HG03439 (cell line): ENCODE measurements around the gene TTLL13.

ENCODE experiments used
- ATAC-seq: cut with Tn5 transposase; IDR thresholded peaks from one replicate; pipeline ENCODE4 v1.9.1; 2021; ENCODE audit warnings: mild to moderate bottlenecking, moderate library complexity; ENCODE audit not compliant: unreplicated experiment

TTLL13 gene

DNA sequence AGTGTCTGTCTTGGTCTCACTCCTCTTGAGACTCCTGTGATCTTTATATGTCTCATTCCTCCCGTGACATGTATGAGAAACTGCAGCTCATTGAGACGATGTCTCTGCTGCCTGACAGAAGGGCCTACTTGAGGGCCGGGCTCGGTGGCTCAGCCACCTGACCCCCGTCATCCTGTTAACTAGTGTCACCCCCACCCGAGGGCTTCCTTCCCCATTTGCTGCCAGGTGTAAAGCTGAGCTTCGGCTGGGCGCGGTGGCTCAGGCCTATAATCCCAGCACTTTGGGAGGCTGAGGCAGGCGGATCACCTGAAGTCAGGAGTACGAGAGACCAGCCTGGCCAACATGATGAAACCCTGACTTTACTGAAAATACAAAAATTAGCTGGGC is 35.5 kb upstream of the TTLL13 start:
- no peak for ATAC-seq

DNA sequence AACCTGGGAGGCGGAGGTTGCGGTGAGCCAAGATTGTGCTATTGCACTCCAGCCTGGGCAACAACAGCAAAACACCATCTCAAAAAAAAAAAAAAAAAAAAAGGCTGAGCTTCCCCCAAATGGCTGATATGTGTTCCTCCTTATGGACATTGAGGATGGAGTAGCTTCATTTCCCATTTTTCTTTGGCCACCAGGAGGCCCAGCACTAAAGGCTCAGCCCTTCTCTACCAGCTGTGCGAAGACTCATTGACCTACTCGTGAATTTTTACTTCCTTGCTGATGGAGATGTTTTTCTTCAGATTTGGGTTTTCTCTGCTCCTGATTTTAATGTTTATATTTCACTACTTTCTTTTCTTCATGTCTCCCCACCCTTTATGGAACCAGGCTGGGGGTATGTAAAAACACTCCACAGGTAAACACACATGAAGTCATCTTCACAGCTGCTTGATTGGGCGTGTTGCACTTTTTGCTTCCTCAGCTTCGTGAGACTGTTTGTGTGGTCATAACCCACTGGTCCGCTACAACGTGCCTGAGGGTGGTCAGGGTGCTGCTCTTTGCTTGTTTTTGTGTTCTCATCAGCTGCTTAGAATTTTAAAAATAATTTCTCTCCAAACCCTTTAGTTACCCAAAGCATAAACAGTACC is 34.7 kb upstream of the TTLL13 start:
- ATAC-seq = no peak

DNA sequence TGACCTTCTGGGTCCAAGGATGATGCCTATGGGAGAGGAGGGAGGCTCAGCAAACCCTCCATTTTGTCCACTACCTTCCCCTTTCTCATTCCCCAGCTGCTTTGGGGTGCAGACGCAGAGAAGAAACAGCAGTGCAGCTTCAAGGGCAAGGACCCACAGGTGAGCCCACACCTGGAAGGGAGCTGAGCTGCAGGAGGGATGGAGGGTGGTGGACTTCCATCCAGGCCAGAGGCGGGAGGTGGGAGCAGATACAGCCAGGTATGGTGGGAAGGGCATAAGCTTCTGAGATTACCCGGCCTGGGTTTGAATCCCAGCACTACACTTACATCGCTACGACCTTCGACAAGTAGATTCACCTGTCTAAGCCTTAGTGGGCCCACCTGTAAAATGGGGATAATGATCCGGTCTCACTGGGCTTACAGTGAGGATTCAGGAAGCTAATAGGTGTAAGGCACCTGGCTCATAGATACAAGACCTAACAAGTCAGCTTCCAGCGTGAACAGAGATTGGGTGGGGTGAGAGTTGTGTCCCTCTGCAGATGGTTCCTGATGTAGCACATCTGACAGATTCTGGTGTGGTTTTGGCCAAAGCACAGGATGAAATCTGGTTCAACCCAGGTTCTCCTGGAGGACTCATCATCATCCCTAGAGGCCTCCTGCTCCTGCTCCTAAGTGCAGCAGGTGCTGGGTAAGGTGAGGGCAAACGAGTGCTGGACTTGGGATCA is 31.5 kb upstream of the TTLL13 start:
- no peak for ATAC-seq

DNA sequence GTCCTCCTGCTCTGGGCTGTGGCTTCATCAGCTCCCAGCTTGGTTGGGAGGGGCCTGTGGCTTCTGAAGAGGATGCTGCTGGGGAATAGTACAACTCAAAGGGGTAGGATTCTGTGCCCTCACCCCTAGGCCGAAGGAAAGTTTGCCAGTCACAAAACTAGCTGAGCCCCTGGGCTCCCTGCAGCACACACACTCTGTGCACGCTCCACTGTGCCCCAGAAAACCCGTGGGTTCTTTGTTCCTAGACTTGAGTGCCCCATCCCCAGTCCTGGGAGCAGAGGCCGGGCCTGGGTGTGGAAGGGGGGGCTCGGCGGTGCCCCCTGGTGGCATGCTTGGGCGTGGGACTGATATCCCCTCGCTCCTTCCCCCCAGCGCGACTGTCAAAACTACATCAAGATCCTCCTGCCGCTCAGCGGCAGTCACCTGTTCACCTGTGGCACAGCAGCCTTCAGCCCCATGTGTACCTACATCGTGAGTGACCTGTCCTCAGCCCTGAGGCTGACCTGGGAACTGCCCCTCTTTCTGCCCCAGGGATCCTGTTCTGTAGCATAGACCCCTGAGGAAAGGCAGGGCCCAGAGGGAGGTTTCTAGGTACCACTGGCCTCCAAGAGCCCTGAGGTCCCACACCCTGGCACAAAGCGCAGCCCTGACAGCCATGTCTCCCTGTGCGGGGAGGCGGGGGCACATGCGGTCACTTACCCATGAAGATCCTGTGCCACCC is 29.8 kb upstream of the TTLL13 start:
- no peak for ATAC-seq

DNA sequence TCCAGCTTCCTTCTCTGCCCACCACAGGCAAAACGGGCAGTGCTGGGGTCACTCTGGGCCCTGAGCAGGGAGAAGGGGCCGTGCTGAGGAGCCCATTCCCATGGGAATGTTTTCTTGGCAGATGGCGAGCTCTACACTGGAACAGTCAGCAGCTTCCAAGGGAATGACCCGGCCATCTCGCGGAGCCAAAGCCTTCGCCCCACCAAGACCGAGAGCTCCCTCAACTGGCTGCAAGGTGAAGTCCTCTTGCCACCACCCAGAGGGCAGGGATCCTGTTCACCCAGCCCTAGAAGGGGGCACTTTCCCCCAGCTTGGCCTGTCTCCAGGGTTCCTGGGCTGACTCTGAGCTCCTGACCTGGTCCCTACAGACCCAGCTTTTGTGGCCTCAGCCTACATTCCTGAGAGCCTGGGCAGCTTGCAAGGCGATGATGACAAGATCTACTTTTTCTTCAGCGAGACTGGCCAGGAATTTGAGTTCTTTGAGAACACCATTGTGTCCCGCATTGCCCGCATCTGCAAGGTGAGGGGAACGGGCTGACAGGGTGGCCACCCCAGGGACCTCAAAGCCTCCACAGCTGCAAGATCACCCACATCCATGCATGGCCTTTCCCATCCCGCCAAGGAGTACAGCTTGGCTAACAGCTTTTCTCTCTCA is 28.0 kb upstream of the TTLL13 start:
- no peak for ATAC-seq

DNA sequence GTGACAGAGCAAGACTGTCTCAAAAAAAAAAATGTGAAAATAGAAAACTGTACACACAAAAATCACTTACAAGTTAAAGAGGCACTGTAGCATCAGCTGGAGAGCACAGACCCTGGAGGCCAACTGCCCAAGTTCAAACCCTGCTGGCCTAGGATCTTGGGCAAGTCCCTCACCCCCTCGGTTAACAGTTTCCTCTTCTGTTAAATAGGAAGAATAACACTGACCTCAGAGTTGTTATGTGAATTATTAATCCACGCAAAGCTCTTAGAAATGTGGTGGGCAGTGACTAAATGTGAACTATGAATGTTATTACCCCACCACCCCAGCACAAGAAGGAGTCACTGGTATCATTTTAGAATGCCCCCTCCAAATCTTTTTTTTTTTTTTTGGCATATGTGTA is 26.8 kb upstream of the TTLL13 start:
- no peak for ATAC-seq

DNA sequence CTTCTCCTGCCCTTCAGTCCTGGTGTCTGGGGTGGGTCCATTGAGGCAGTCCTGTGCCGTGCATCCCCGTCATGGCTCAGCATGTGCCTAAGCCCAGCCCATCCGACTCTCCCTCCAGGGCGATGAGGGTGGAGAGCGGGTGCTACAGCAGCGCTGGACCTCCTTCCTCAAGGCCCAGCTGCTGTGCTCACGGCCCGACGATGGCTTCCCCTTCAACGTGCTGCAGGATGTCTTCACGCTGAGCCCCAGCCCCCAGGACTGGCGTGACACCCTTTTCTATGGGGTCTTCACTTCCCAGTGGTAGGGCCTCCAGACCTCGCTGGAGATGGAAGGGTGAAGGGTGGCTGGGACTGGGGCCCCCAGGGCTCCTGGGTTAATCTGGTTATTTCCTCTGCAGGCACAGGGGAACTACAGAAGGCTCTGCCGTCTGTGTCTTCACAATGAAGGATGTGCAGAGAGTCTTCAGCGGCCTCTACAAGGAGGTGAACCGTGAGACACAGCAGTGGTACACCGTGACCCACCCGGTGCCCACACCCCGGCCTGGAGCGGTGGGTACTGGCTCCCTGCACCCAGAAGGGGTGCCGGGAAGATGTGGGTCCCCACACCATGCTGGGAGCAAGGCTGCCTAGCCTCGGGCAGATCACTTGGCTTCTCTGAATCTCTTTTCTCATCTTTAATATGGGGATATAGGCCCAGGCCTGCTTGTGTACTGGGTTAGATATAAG is 25.8 kb upstream of the TTLL13 start:
- no peak for ATAC-seq

DNA sequence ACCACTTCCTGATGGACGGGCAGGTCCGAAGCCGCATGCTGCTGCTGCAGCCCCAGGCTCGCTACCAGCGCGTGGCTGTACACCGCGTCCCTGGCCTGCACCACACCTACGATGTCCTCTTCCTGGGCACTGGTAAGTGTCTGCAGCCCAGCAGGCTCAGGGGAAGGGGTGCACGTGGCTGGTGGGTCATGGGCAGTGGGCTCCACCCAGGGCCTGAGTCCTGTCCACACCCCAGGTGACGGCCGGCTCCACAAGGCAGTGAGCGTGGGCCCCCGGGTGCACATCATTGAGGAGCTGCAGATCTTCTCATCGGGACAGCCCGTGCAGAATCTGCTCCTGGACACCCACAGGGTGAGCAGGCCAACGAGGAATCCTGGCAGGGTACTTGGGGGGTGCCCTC is 24.3 kb upstream of the TTLL13 start:
- ATAC-seq = no peak

DNA sequence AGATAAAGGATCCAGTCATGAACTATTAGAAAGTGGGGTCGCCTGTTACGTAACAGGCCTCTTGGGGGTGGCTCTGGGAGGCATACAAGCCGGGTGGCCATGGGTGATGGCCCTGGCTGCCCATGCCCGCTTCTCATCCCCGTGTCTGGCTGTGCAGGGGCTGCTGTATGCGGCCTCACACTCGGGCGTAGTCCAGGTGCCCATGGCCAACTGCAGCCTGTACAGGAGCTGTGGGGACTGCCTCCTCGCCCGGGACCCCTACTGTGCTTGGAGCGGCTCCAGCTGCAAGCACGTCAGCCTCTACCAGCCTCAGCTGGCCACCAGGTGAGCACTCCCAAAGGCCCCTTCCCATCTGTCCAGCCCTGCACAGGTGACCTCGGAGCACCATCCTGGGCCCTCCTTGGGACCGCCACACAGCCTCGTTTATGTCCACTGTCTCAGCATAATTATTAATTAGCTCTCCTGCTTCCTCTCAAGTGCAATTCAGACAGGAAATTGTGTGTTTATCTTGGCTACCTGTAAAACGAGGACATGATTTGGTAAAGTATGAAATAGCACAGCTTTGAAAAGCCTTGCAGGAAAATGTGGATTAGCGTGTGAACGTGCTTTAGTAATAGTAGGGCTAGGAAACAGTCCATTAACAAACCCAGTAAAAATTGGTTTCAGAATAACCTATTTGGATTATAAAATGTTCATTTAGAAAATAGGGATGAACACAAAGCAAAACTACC is 23.7 kb upstream of the TTLL13 start:
- no peak for ATAC-seq

DNA sequence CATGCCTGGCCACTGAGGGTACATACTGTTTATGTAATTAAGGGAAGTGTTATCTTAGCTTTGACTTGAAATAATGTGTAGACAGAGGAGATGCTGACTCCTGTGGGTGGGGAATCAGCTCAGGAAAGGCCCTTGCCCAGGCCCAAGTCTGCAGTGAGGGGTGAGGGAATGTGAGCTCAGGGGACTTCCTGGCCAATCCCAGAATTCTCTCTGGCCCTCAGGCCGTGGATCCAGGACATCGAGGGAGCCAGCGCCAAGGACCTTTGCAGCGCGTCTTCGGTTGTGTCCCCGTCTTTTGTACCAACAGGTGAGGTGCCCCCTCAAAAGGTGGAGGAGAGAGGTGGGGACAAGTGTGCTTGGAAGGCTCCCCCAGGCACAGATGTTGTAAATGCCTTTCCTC is 22.0 kb upstream of the TTLL13 start:
- ATAC-seq = no peak

DNA sequence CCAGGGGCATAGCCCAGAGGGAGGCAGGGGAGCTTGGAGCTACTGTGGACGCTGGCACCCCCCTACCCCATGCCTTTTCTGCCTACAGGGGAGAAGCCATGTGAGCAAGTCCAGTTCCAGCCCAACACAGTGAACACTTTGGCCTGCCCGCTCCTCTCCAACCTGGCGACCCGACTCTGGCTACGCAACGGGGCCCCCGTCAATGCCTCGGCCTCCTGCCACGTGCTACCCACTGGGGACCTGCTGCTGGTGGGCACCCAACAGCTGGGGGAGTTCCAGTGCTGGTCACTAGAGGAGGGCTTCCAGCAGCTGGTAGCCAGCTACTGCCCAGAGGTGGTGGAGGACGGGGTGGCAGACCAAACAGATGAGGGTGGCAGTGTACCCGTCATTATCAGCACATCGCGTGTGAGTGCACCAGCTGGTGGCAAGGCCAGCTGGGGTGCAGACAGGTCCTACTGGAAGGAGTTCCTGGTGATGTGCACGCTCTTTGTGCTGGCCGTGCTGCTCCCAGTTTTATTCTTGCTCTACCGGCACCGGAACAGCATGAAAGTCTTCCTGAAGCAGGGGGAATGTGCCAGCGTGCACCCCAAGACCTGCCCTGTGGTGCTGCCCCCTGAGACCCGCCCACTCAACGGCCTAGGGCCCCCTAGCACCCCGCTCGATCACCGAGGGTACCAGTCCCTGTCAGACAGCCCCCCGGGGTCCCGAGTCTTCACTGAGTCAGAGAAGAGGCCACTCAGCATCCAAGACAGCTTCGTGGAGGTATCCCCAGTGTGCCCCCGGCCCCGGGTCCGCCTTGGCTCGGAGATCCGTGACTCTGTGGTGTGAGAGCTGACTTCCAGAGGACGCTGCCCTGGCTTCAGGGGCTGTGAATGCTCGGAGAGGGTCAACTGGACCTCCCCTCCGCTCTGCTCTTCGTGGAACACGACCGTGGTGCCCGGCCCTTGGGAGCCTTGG is 21.3 kb upstream of the TTLL13 start:
- ATAC-seq = no peak

DNA sequence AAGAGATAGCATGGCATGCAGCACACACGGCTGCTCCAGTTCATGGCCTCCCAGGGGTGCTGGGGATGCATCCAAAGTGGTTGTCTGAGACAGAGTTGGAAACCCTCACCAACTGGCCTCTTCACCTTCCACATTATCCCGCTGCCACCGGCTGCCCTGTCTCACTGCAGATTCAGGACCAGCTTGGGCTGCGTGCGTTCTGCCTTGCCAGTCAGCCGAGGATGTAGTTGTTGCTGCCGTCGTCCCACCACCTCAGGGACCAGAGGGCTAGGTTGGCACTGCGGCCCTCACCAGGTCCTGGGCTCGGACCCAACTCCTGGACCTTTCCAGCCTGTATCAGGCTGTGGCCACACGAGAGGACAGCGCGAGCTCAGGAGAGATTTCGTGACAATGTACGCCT is 20.4 kb upstream of the TTLL13 start:
- no peak for ATAC-seq

DNA sequence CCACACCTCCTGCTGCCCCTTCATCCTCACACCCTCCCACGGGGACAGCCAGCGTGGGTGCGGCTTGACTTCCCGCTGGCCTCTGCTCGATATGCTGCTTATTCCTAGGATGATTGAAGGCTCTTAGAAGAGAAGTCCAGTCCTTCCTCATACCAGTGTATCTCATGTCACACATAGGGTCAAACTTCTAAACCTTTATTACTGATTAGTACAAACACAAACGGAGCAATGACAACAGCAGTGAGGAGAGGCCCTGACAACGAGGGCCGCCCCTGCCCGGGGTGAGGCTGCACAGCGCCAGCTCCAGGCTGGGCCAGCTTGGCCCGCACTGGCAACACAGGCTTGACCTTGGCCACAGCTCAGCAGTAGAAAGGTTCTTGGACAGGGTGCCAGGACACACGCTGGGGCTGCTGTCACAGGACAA is 19.3 kb upstream of the TTLL13 start:
- no peak for ATAC-seq

DNA sequence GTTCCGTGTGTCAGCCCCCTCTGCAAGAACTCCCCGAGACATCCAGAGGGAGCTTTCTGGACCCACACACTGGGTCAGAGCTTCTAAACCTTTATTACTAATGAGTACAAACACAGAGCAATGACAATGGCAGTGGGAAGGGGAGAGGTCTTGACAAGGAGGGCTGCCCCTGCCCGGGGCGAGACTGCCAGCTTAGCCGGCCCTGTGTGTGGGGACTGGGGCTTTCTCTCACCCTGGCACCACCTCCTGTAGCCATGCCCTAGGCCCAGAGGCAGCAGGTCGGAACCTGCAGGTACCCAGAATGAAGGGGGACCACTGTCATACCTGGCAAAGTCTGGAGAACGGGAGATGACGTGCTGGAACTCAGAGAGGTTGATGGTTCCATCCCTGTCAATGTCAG is 18.7 kb upstream of the TTLL13 start:
- no peak for ATAC-seq

DNA sequence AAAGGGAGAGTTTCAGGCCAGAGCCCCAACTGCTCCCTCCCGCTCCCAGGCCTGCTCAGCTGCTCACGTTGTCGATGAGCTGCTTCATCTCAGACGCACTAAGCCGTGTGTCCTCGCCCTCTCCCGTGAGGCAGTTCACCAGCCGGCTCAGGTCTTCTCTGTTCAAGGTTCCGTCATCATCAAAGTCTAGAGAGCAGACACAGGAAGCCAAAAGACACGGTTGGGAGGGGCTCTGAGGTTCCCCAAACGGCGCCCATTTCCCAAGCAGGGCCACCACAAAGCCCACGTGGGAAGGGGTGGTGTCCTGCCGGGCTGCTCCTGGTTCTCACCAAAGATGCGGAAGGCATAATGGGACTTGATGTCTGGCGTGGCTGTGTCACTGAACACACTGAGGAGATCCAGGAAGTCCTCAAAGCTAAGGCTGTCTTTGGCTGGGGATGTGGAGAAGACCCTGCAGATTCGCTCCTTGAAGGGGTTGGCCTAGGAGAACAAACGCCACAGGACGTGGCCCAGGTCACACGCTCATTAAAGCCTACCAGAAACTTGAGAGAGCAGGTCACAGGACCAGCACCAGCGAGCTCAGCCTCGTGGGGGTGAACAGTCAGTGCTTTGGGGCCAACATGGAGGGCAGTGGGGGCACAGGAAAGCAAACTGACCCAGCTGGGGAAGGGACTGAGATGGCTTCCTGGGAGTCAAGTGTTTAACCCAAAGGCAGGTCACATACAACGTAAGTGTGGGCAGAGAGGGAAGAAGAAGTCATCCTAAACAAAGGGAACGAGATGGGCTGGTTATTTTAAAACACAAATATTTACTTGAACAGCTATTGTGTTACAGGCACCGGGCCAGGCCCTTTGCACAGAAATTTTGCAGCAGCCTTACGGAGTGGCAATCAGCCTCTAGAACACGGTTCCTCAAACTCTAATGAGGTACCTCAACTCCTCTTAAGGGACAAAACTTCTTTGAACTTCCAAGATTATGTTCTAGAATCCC is 18.0 kb upstream of the TTLL13 start:
- no peak for ATAC-seq

DNA sequence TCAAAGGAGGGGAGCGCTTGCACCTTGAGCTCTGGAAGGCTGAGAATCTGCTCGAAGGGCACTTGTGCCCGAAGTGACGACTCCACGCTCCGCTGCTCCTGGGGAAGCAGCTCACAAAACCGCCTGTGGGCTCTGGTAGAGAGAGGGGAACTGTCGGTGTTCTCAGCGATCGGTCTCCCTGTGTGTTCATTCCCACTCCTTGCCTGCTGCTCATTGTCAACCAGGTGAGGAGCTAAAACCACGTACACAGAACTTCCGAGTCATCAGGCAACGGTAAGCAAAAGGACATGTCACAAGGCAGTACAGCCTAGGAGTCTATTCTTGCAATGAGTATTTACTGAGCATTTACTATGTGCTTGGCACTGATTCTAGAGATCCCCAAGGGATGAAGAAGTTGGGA is 17.2 kb upstream of the TTLL13 start:
- no peak for ATAC-seq

DNA sequence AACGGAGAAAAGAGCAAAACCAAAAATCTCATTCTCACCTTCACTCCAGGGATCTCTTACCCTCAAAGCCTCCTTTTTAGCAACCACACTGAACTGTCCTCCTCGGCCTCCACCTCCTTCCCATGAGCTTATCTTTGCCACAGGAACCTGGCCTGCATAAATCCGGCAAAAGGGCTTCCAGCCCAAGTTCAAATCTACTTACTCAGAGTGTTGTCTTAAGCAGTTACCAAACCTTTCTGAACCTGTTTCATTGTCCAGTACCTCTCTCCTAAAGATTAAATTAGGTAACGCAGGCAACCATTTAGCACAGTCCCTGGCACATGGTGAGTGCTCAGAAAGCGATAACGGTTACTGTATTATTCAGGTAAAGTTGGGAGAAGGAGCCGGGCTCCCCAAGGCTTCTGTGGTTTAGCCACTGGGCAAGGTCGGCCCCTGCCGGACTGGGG is 16.4 kb upstream of the TTLL13 start:
- no peak for ATAC-seq
